Measurements from ENCODE around the gene NR1I3. TPM values are rescaled to one million over a fixed set of nuclear protein-coding genes. Genes with fewer than 3 reads are reported as not detected.

The NR1I3 gene, protein sequence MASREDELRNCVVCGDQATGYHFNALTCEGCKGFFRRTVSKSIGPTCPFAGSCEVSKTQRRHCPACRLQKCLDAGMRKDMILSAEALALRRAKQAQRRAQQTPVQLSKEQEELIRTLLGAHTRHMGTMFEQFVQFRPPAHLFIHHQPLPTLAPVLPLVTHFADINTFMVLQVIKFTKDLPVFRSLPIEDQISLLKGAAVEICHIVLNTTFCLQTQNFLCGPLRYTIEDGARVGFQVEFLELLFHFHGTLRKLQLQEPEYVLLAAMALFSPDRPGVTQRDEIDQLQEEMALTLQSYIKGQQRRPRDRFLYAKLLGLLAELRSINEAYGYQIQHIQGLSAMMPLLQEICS
- total RNA-seq (2014; rRNA removed; shearing (Covaris generic)), result not detected in 2 replicates

- Histone ChIP-seq H3K4me1 (replicated peaks) (no peaks in the 10 kb centered on the region), H3K9me3 (replicated peaks) (no peaks in the 10 kb centered on the region), H3K27me3 (replicated peaks) (peaks cover 8% of the 10 kb centered on the region; the same call in 1 of the 2 replicates), H3K36me3 (no peaks in the 10 kb centered on the region), H3K4me3 (no peak within 1 kb of the TSS), H3K27ac (no peak within 1 kb of the TSS)
- DNase-seq (ENCODE audit: low read depth in 1 of 2, low spot score in 2 of 2), result no peak
These were observed at the start of gene NR1I3 for GRCh38 chr1:161238039-161238473. Gene NR1I3 (minus strand): TSS chr1:161238203. CDS start chr1:161236565, 1,638 bp downstream.

- Histone ChIP-seq H3K4me3 (no peak overlapping the region), H3K9me3 (replicated peaks) (no peaks in the 10 kb centered on the region; the same call in 1 of the 2 replicates), H3K36me3 (no peaks in the 10 kb centered on the region), H3K4me1 (replicated peaks) (no peaks in the 10 kb centered on the region), H3K27ac (no peak overlapping the region), H3K27me3 (replicated peaks) (peaks cover 16% of the 10 kb centered on the region)
- DNase-seq (ENCODE audit: low read depth in 1 of 2, low spot score in 2 of 2), result no peak
These were observed 49.6 kb upstream of the NR1I3 start for GRCh38 chr1:161287482-161288054.

DNA sequence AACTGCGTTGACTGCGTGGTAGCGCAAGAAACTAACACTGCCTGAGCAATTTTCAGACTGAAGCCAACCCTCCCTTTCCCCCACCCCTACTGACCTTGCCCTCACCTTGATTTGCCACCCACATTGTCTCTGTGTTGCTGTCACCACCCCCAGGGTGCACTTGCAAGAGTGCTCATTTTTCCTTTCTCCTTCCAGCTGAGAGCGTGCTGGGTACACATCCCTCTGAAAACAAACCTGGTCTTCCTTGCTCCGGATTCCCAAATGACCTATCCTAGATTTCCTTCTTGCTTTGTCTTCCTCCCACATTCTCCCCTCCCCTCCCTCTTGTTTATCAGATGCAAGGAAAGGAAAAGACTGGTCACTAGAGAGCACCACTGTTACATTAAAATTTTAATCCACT lies 47.5 kb upstream of the NR1I3 start:
- Histone ChIP-seq H3K36me3 (no peaks in the 10 kb centered on the region), H3K27ac (no peak overlapping the region), H3K9me3 (replicated peaks) (no peaks in the 10 kb centered on the region), H3K27me3 (replicated peaks) (peaks cover 19% of the 10 kb centered on the region), H3K4me3 (no peak overlapping the region), H3K4me1 (replicated peaks) (no peaks in the 10 kb centered on the region)
- DNase-seq (ENCODE audit: low read depth in 1 of 2, low spot score in 2 of 2), result no peak

DNA sequence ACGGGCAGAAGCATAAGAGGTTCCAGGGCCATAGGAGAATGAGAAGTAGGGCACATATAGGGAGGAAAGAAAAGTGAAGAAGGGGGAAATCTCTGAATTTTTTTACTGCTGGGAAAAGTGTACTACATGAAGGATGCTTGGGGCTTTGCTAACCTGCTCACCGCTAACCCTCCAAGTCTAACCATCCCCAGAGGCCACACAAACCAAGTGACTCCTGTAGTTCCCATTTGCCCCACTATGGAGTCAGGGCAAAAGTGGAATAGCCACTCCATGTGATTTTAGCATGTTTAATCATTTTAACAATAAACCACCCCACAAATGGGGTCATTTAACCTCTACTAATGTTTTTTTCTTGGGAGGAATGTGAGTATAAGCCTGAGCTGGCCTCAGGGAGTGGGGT lies 47.1 kb upstream of the NR1I3 start:
- Histone ChIP-seq H3K27ac (no peak overlapping the region), H3K36me3 (no peaks in the 10 kb centered on the region), H3K4me3 (no peak overlapping the region), H3K9me3 (replicated peaks) (no peaks in the 10 kb centered on the region), H3K27me3 (replicated peaks) (peaks cover 19% of the 10 kb centered on the region), H3K4me1 (replicated peaks) (no peaks in the 10 kb centered on the region)
- no peak for DNase-seq (ENCODE audit: low read depth in 1 of 2, low spot score in 2 of 2)

DNA sequence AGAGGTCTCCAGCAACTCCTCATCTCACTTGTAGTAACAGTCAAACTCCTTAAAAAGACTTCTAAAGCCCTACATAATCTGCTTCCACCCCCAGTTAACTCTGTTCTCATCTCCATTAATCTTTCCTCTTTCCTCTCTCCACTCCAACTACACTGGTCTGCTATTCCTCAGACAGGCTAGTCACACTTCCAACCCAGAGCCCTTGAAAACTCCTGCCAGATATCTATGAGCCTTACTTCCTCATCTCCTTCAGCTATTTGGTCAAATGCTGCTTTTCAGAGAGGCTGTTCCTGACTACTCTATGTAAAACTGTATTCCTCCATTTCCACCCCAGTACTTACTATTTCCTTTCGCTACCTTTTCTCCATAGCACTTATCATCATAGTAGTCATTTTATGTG lies 45.0 kb upstream of the NR1I3 start:
- Histone ChIP-seq H3K4me1 (replicated peaks) (no peaks in the 10 kb centered on the region), H3K27me3 (replicated peaks) (peaks cover 21% of the 10 kb centered on the region), H3K36me3 (no peaks in the 10 kb centered on the region), H3K4me3 (no peak overlapping the region), H3K9me3 (replicated peaks) (no peaks in the 10 kb centered on the region), H3K27ac (no peak overlapping the region)
- no peak for DNase-seq (ENCODE audit: low read depth in 1 of 2, low spot score in 2 of 2)

DNA sequence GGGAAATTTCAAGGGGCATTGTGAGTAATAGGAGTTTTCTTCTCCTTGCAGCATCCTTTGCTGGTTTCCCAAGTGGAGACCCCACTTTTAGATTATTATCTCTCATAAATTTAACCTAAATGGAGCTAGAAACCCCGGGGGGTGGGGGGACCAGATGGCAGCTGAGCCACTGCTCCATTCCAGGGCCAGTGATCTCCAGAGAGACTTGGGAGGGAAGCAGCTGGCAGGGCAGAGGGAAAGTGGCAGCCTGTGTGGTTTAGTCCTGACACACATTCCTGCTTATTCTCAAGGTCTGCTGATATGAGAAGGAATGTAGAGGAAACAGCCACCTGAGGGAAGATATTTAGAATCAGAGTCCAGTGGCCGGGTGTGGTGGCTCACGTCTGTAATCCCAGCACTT lies 36.9 kb upstream of the NR1I3 start:
- Histone ChIP-seq H3K27ac (no peak overlapping the region), H3K4me1 (replicated peaks) (no peaks in the 10 kb centered on the region), H3K4me3 (no peak overlapping the region), H3K9me3 (replicated peaks) (no peaks in the 10 kb centered on the region), H3K27me3 (replicated peaks) (peaks cover 20% of the 10 kb centered on the region), H3K36me3 (no peaks in the 10 kb centered on the region)
- DNase-seq (ENCODE audit: low read depth in 1 of 2, low spot score in 2 of 2), result no peak

DNA sequence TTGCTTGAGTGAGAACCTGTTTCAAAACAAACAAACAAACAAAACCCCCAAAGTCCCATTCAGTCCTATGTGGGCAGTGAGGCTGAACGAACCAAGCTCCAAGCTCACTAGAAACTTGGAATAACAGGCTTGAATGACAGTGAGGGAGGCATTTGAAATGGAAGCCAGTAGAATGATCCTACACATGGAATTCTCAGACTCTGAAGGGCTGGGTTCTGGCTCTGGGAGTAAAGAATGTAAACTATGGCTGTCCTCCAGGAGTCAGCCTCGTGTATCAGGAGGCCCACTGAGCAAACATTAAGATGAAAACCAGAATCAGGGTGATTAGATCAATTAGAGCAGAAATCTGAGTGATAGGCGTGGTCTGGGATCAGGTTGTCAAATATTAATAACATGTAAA lies 35.4 kb upstream of the NR1I3 start:
- H3K36me3 ChIP-seq, result no peaks in the 10 kb centered on the region
- peaks cover 18% of the 10 kb centered on the region for H3K27me3 ChIP-seq (replicated peaks)
- no peak overlapping the region for H3K27ac ChIP-seq
- no peaks in the 10 kb centered on the region for H3K9me3 ChIP-seq (replicated peaks)
- no peaks in the 10 kb centered on the region for H3K4me1 ChIP-seq (replicated peaks)
- DNase-seq (ENCODE audit: low read depth in 1 of 2, low spot score in 2 of 2), result no peak
- H3K4me3 ChIP-seq, result no peak overlapping the region

- peaks cover 6% of the 10 kb centered on the region; the same call in 1 of the 2 replicates for H3K27me3 ChIP-seq (replicated peaks)
- DNase-seq (ENCODE audit: low read depth in 1 of 2, low spot score in 2 of 2), result no peak
- no peaks in the 10 kb centered on the region for H3K4me1 ChIP-seq (replicated peaks)
- no peak overlapping the region for H3K27ac ChIP-seq
- H3K36me3 ChIP-seq, result no peaks in the 10 kb centered on the region
- H3K9me3 ChIP-seq (replicated peaks), result no peaks in the 10 kb centered on the region
- H3K4me3 ChIP-seq, result no peak overlapping the region
These were observed 29.3 kb upstream of the NR1I3 start for GRCh38 chr1:161267321-161267720.

GRCh38 chr1:161266836-161267235 lies 28.8 kb upstream of the NR1I3 start:
- H3K36me3 ChIP-seq, result no peaks in the 10 kb centered on the region
- H3K9me3 ChIP-seq (replicated peaks), result no peaks in the 10 kb centered on the region
- H3K4me3 ChIP-seq, result no peak overlapping the region
- H3K27ac ChIP-seq, result no peak overlapping the region
- DNase-seq (ENCODE audit: low read depth in 1 of 2, low spot score in 2 of 2), result no peak
- H3K4me1 ChIP-seq (replicated peaks), result no peaks in the 10 kb centered on the region
- H3K27me3 ChIP-seq (replicated peaks), result peaks cover 6% of the 10 kb centered on the region; the same call in 1 of the 2 replicates

- Histone ChIP-seq H3K4me1 (replicated peaks) (no peaks in the 10 kb centered on the region), H3K9me3 (replicated peaks) (no peaks in the 10 kb centered on the region), H3K36me3 (no peaks in the 10 kb centered on the region), H3K4me3 (no peak overlapping the region), H3K27me3 (replicated peaks) (peaks cover 13% of the 10 kb centered on the region), H3K27ac (no peak overlapping the region)
- no peak for DNase-seq (ENCODE audit: low read depth in 1 of 2, low spot score in 2 of 2)
These were observed 28.2 kb upstream of the NR1I3 start for GRCh38 chr1:161266202-161266601.

- Histone ChIP-seq H3K4me1 (replicated peaks) (no peaks in the 10 kb centered on the region), H3K36me3 (no peaks in the 10 kb centered on the region), H3K9me3 (replicated peaks) (no peaks in the 10 kb centered on the region), H3K4me3 (no peak overlapping the region), H3K27ac (no peak overlapping the region), H3K27me3 (replicated peaks) (peaks cover 20% of the 10 kb centered on the region)
- DNase-seq (ENCODE audit: low read depth in 1 of 2, low spot score in 2 of 2), result no peak
These were observed 27.3 kb upstream of the NR1I3 start for GRCh38 chr1:161265305-161265704.

DNA sequence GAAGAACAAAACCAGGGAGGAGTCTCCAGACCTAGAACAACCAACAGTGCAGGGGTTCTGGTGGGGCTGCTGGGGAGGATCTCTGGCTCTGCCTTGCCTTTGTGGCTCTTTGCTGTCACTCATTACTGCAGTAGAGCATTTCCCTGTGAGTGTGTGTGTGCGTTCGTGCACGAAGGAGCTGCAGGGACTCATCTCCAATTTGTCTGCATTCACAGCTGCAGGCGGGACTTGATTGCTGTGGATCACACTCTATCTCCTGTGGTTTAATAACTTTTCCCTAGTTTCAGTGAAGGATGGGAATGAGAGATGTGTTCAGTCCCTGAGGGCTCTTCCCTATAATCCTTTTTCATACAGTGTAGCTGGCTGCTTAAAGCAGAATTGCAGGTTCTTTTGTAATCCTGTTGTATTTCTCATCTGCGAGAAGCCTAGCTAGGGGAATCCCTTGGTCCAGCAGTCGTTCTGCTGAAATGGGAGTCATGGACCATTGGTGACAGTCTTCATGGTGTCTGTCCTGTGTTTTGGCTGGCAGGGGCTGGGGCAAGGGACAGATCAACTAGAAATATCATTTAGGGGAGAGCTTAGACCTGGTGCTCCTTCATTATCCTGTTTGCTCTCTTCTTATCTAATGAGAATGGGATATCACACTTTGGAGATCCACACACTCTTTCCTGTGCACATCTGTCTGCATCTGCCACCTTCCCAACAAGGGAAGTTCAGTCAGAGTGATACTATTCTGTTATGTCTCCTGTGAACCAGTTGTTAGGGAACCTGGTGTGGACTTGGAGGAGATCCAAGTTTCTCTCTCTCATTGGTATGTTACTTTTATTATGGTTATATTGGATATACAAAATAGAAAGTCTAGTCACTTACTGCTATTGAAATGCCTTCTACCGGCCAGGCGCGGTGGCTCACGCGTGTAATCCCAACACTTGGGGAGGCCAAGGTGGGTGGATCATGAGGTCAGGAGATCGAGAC lies 23.5 kb upstream of the NR1I3 start:
- peaks cover 8% of the 10 kb centered on the region for H3K9me3 ChIP-seq (replicated peaks)
- no peak overlapping the region for H3K27ac ChIP-seq
- H3K4me1 ChIP-seq (replicated peaks), result peaks cover 5% of the 10 kb centered on the region
- H3K4me3 ChIP-seq, result no peak overlapping the region
- H3K27me3 ChIP-seq (replicated peaks), result peaks cover 34% of the 10 kb centered on the region
- DNase-seq (ENCODE audit: low read depth in 1 of 2, low spot score in 2 of 2), result no peak
- H3K36me3 ChIP-seq, result no peaks in the 10 kb centered on the region

DNA sequence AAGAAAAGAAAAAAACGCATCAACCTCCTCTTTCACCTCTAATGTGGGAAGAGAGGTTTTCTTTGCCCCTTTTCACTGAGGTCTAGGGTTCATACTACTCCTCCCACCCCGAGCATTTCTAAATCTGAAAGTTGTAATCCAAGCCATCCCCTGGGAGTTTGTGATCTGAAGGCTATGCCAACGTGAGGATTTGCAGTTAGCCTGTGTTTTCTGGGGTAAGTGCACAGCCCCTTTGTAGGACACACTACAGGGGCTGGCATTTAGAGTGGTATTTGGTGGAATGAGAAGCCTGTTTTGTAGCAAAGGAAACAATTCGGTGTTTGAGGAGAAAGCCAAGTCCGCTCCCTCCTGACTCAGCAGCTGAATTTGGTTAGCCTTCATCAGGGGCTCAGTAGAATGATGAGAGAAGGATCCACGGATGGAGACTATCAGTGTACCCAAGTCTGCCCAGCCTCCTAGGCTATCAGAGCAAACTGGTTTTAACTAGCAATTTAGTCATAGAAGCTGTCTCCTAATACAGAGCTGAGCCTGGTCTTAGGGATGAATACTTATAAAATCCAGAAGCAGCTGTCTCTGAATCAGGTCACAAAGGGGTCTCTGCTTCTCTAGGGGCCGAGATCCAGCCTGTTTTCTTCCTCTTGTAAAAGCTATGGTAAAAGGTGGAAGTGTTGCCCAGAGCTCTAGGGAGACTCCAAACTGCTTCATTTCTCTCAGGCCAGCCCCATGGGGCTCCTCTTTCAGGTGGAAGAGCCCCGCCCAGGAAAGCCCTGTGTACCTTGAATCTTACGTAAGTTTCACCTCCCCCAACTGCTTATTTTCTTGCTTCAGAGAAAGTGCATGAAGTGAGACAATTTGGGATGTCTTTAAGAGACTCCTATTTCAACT lies 22.6 kb upstream of the NR1I3 start:
- Histone ChIP-seq H3K27ac (no peak overlapping the region), H3K4me3 (no peak overlapping the region), H3K4me1 (replicated peaks) (peaks cover 5% of the 10 kb centered on the region), H3K36me3 (no peaks in the 10 kb centered on the region), H3K9me3 (replicated peaks) (peaks cover 8% of the 10 kb centered on the region), H3K27me3 (replicated peaks) (peaks cover 34% of the 10 kb centered on the region)
- no peak for DNase-seq (ENCODE audit: low read depth in 1 of 2, low spot score in 2 of 2)
